GM21367 (cell line): Measurements from ENCODE around the gene SCN9A.
"Not testable (repeated sequence)": the region's sequence is repeated elsewhere in the genome, so short reads cannot be mapped to it uniquely, and the experiment has no call there.

Source experiments
- ATAC-seq: cut with Tn5 transposase; IDR thresholded peaks from one replicate; pipeline ENCODE4 v1.9.1; 2021; ENCODE audit not compliant: unreplicated experiment

SCN9A gene

DNA sequence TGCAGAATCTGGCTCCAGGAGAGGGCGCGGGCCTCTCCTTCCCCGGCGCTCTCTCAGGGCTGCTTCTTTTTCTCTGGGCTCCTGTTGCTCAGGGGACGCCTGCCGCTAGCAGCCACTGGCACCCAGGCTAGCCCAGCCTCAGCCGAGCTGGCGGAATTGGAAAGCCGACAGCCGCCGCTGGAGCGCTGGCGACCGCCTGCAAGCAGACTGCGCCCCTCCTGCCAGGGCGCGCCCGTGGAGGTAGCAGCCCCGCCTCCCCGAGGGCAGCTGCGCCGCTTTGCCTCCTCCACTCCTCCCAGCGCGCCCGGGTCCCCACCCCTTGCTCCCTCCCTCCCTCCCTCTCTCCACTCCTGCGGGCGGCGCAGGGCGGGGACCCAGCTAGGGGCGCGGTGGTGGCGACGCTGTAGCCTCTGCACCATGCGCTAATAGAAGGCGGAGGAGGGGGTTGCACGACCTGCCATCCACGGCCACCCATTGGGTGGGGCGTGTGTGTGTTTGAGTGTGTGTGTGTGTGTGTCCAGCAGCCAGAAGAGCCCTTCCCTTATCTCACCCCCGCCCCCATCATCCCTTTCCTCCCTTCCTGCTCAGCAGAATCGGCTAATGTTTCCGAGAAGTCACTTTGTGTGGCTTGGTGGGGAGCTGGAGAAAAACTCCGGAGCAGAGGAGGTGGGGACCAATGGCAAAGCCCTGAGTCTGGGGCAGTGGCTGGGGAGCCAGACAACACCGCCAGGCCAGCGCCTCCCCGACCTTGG lies at the start of gene SCN9A:
TSS of gene SCN9A (minus strand) at position 209 of the 752 bp plus-strand sequence. CDS start 64,188 bp downstream, outside the sequence.
- peak; percentile 43 for ATAC-seq

DNA sequence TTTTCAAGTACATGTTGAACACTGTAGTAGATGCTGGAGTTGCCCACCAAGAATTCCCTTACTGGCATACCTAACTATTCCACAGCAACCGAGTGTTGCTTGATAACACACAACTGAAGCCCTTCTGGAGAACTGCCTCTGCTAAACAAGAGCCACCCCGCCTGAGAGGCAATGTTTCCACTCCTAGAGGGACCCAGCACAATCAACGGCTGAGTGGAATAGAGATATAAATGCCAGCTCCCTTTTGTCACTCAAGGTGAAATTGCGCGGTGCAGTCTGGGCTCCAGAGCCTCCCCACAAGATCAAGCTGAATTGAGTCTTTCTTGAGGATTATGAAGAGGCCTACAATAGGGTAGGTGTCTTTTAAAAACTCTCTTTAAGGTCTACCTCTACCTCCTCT lies 49.1 kb upstream of the SCN9A start:
- ATAC-seq, result no peak

DNA sequence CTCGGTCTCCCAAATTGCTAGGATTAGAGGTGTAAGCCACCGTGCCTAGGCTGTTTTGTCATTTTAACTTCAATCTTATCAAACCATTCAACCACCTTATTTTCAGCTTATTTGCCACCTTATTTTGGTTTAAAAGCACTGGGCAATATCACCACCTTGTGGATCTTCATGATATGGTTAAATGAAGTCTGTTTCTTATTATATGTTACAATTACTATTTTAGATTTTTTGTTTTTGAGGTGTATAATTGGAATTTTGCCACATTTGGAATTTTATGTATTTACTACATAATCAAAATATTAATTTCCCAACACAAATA lies 43.8 kb upstream of the SCN9A start:
- no peak for ATAC-seq

DNA sequence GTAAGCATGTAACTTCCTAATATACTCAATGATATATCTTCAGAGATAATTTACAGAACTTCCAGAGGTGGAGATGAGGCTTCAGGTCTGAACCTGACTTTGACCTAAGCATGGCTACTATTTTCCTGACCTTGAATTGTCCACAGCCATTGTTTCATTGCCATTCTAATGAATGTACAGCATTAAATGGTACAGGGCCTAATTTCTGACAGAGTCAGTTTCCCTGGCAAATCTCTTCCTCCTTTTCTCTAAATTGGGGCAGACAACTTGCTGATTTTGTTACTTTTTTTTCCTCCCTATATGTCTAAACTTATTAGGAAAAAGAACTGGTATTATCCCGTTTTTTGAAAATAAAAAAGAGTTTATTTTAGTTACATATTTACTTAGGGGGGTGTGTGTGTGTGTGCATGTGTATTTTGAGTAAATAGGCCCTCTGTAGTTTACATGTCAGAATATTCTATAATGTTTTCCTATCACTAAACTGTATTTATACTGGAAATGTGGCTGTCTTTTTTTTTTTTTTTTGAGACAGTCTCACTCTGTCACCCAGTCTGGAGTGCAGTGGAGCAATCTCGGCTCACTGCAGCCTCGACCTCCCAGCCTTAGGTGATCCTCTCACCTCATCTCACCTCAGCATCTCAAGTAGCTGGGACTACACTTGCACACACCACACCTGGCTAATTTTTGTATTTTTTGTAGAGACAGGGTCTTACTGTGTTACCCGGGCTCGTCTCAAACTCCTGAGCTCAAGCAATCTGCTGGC lies 43.3 kb upstream of the SCN9A start:
- no peak for ATAC-seq

DNA sequence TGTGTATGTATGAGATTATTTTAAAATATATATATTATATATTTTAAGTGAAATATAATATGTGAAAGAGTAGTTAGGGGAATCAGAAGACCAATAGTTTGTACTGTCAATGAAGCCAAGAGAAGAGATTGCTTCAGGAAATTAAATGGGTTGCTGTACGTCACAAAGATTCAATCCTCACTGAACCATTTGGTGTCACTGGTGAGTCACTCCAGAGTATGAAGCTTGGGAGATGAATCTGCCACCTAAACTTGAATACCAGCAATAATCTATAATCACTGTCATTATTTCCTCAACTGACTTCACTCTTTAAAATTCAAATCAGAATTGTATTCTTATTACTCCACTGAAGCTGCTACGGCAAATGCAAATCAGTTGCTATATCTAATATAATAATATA lies 41.9 kb upstream of the SCN9A start:
- no peak for ATAC-seq

DNA sequence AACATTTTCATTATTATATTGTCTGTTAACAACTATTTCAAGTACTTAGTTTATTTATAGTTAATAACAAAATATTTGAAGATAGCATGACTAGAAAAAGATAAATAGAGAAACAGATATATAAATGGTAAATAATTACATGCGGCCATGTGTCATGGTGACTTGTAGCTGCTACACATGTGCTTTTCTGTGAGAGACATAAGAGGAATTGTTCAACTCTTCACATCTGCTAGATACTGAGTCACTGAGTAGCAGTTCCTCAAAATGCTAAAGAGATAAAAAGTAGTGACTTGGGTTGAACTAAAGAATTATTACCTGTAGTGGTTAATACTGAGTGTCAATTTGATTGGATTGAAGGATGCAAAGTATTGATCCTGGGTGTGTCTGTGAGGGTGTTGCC lies 37.5 kb upstream of the SCN9A start:
- ATAC-seq, result no peak

DNA sequence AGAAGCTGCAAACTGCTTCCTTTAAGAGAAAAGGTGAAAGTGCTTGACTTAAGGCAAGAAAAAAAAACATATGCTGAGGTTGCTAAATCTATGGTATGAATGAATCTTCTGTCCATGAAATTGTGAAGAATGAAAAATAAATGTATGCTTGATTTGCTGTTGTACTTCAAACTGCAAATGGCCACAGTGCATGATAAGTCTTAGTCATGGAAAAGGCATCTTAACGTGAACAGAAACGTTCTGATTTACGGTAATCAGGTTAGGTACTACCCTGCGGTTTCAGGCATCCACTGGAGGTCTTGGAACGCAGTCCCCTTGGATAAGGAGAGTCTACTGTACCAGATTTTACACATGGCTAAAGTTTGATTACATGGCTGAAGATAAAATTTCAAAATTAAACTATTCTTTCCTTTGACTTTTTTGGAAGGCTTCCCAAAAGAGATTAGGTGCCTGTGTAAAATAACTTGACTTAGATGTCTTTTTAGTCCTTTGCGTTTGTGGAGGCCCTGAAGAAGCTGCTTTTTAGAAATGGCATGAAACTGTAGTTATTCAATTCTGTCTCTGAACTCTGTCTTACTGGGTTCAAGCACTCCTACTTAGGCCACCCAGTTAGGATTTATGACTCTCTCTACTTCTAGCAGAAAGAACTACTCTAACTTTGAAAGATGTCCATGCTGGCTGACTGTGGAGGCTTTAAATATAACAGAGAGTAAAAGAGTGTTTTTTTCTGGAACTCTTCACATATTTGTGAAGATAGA lies 35.9 kb upstream of the SCN9A start:
- ATAC-seq, result no peak

DNA sequence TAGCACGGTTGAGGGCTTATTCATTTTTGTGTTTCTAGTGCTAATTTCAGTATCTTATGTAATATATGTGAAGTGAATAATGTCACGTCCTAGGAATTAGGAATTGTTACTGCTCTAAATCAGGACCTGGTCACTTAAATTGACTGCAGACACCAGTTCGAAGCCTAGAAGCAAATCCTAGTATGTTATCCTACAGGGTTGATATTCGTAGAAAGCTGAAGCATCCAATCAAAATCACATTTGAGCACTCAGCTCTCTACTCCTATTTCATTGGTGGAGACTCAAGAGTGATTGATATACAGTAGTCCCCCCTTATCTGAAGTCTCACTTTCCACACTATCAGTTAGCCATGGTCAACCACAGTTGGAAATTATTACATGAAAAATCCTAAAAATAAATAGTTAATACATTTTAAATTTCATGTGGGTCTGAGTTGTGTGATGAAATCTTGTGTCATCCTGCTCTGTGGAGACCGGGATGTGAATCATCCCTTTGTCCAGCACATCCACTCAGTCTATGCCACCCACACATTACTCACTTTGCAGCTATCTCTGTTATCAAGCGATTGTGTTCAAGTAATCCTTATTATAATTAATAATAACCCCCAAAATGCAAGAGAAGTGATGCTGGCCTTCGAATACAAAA lies 35.2 kb upstream of the SCN9A start:
- ATAC-seq, result no peak

DNA sequence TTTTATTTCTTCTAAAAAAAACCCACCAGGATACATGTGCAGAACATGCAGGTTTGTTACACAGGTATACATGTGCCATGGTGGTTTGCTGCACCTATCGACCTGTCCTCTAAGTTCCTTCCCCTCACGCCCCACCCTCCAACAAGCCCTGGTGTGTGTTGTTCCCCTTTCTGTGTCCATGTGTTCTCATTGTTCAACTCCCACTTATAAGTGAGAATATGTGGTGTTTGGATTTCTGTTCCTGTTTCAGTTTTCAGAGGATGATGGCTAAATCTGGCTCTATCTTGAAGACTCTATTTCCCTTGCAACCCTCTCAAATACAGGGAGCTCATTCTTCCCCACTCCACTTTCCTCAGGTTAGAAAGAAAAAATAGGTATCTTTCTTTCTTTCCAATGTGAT lies 32.0 kb upstream of the SCN9A start:
- not testable (repeated sequence) for ATAC-seq

DNA sequence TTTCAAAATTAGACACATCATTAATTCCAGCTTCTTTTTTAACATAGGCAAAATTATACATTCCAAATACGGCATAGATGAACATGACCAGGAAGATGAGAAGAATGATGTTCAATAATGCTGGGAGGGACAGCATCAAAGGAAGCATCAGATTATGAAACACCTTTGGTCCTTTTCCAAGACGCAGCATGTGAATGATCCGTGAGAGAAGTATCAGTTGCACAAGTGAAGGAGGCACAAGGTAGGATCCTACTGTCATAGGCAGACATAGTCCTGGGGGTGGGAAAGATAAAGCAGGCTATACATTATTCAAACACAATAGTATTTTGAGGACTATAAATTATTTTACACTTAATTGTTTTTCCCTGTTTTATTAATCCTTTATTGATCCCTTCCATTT lies 30.6 kb upstream of the SCN9A start:
- ATAC-seq, result no peak

DNA sequence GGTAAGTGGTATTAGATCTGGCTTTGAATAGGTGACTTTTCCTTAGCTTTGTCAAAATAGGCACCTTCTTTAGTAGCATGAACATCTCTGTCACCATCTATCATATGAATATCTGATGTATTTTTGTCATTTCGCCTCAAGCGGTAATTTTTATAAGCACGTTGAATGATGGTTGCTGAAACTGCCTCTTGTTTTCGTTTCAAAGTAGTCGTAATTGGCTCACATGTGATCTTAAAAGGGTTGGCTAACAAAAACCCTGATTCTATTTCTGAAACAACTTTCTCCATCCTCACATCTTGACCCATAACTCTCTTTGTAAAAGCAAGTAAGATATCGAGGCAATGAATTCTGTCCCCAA lies 29.8 kb upstream of the SCN9A start:
- no peak for ATAC-seq

DNA sequence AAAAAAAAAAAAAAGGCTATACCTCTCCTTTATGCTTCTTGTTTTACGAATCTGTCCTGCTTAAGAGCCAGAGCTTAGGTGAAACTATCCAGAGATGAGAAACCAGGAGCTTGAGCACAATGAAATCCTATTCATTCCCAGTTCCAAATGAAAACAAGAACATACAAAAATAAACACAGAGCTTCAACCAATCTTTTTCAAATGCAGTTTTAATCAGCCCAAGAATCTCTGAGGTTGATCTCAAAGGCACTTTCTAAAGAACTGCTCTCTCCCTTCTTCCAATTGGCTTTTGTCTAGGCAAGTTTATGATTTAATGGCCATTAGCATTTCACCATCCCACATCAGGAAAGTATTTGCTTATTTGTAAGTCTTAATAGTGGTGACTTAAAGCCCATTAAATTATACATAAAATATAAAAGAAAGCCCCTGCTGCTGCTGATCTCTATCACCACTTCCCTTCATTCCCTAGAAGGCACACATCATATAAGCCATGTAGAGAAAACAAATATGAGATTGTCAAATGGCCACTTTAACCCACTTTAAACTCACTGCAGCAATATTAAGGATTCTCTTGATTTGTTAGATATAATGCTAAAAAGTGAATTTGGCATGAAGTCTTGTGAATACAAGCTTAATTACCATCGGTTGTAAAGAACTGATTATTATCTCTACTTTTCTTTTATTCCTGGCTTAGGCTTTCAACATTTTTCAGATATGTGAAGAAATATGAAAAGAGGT lies 29.3 kb upstream of the SCN9A start:
- ATAC-seq, result no peak

DNA sequence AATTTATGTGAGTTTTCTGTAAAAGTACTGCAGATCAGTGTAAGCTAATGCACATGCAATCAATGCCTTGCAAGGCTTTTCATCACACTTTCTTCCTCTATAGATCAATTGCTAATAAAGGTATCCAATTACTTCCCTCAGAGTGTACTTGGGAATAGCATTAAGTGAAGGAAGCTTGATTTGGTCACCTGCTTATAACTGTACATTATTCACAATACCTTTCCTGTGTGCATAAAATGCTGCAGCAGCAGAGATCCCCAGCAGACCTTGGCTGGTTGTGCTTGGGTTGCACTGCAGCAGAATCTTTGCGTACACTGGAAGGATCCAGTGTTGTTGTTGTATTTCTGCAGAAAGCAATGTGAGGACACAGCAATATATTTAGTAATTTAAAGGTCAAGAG lies 18.5 kb upstream of the SCN9A start:
- no peak for ATAC-seq

DNA sequence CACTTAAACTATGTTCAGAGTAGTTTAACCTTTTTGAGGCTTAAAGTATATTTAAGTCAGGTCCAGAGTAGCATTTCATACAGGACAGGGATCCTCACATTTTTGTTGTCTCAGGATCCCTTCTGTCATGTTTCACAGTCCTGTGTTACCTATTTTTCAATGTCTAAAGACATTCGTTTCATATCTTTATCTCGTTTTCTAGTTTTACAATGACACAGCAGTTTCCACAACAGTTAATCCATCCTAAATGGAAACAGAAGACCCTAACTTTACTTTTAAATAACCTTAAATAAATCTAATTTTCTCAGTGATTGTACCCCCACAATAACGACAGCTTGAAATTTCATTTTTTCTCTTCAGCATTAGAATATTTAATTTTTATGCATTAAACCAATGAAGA lies 17.3 kb upstream of the SCN9A start:
- ATAC-seq, result no peak

DNA sequence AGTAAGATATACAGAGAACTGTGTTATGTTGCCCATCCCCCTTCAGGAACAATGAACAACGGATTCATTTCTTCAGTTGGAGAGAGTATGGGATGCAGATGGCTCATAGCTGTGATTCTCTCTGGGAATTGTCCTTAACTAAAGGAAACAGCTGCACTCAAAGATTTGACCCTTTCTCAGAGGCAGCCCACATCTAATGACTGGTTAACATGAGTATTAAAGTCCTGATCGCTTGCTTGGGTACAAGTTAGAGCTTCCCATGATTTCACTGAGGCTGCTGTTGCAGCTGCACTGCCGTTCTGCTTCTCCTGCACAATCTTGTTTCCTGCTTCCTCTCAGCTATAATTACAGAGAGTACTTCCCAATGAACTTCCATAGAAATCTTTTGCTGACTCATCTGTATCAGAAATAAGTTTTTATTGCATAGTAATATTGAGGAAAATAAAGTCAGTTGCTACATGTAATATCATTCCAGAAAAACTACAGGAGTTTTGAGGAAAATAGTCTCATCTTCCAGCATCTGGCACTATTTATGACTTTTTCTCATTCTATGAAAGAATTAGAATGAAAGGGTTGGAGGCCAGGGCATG lies 12.8 kb upstream of the SCN9A start:
- ATAC-seq, result no peak

DNA sequence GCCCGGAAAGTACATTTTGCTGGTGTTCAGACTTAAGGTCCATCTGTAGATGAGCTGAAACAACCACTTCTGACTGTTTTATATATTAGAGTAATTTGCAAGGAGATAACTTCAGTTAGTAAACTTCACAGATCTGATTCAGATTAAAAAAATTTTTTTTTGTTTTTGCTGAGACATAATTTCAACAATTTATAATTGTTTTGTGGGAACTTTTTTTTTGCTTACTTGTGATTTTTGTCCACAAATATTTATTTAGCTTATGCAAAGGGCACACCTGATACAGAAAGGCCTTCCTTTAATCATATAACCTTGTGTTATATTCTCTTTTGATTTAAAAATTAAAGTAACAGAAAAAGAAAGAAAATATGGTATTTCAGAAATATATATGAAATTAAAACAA lies 9.6 kb upstream of the SCN9A start:
- ATAC-seq, result no peak

DNA sequence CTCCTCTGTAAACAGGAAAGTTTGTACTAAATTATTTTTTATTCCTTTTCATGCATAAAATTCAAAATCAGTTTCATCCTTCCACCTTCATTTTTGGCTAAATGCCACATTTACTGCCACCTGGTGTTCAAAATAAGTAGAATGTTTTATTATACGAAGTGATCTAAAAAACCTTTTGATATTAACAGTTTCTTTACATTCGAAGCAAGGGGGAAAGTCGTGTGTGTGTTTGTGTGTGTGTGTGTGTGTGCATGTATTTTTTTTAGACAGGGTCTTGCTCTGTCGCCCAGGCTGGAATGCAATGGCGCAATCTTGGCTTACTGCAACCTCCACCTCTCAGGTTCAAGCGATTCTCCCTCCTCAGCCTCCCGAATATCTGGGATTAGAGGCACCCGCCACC lies 9.0 kb upstream of the SCN9A start:
- no peak for ATAC-seq

DNA sequence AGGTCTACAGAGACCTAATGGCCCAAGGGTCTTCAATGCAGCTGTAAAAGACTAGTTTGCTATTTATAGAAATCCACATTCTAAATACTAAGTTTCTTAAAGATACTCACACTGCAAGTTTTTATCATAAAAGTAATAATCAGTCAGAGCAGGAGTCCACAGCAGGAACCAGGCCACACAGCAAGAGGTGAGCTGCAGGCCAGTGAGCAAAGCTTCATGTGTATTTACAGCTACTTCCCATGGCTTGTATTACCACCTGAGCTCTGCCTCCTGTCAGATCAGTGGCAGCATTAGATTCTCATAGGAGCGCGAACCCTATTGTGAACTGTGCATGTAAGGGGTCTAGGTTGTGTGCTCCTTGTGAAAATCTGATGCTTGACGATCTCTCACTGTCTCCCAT lies 6.7 kb upstream of the SCN9A start:
- no peak for ATAC-seq

DNA sequence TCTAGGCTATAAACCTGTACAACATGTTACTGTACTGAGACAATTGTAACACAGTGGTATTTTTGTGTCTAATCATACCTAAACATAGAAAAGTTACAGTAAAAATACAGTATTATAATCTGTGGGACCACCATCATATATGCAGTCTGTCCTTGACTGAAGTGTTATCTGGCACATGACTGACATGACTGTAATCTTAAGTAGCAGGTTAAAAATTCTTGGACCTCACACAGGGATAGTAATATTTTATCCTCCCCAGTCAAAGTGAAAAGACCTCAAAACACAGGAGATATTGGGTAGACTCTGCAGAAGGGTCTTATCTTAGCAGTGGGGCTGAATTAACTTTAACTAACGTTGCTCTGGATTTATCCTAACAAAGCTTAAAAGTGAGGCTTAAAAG lies 4.9 kb upstream of the SCN9A start:
- no peak for ATAC-seq

DNA sequence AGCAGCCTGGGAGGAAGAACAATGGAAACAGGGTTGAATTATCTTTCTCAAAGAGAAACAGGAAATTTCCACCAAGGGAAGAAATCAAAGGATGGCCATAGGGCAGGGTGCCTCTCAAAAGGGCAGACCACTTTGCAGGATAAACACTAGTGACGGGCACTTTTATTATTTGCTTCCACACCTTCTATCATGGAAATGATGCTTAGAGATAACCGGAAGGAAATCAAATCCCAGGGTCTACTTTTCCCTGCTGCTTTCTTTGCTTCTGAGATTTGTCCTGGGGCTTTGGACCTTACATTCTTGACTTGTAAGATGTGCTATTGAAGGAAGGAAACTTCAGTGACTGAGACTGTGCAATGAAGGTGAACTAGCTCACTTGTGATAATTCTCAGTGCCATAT lies 1.1 kb upstream of the SCN9A start:
- no peak for ATAC-seq

DNA sequence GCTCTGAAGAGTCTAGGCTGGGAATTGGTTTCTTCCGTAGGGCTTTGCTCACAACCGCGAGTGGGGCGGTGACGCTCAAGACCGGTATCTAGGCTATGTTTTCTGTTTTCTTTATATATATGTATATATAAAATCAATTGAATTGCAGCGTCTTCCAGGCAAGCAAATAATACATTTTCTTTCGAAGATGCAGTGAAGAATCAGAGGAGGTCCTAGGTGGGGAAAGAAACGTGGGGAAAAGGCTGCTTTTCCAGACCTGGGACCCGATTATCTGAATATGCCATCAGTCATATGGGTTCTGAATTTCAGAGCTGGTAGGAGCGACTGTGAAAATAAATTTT lies 714 bp upstream of the SCN9A start:
- no peak for ATAC-seq
